Keratinocyte (primary cell): Measurements from ENCODE around the gene AGAP1. TPM values are rescaled to one million over a fixed set of nuclear protein-coding genes. Genes with fewer than 3 reads are reported as not detected.

Source experiments
- DNase-seq: peaks from one replicate; pipeline ENCODE4 v3.0.0-alpha.2; 2011; ENCODE audit warnings: low read depth, missing footprints, low spot score
- FAIRE-seq: peaks from 2 replicates; lab custom pipeline; 2011; peaks lifted over from hg19 to GRCh38; lab: Jason Lieb, UNC
- H2AFZ ChIP-seq: 2 replicates; pipeline ENCODE4 v1.6.0; 2012; ENCODE audit warnings: low read length, control low read depth, inconsistent platforms; ENCODE audit not compliant: control insufficient read depth
- H3K27ac ChIP-seq: 2 replicates; pipeline ENCODE4 v1.5.1; 2011; ENCODE audit warnings: low read length; ENCODE audit not compliant: control insufficient read depth, insufficient read depth
- H3K27me3 ChIP-seq: 3 replicates; pipeline ENCODE4 v1.6.0; 2011; ENCODE audit warnings: low read length; ENCODE audit not compliant: control insufficient read depth, insufficient read depth; ENCODE audit errors: extremely low read depth
- H3K36me3 ChIP-seq, 2 experiments: 2 replicates in 1 of 2; 3 replicates in 1 of 2; pipeline ENCODE4 v1.5.1; 2011; ENCODE audit warnings: low read length in 2 of 2, mild to moderate bottlenecking in 1 of 2; ENCODE audit not compliant: control insufficient read depth in 2 of 2, insufficient read depth in 2 of 2; ENCODE audit errors: extremely low read depth in 1 of 2
- H3K4me1 ChIP-seq: 3 replicates; pipeline ENCODE4 v1.5.1; 2011; ENCODE audit warnings: low read length; ENCODE audit not compliant: control insufficient read depth, insufficient read depth; ENCODE audit errors: extremely low read depth
- H3K4me2 ChIP-seq: 3 replicates; pipeline ENCODE4 v1.6.0; 2011; ENCODE audit warnings: low read depth, low read length; ENCODE audit not compliant: control insufficient read depth, insufficient read depth; ENCODE audit errors: extremely low read depth
- H3K4me3 ChIP-seq, 3 experiments: fragments of 200-600 bp in 1 of 3; sonication (generic) in 1 of 3; 2 replicates in 2 of 3; 3 replicates in 1 of 3; pipeline ENCODE4 v1.5.1; 2011 to 2016; ENCODE audit warnings: low read length in 3 of 3, mild to moderate bottlenecking in 3 of 3, control low read depth in 2 of 3, inconsistent platforms in 1 of 3, low read depth in 1 of 3, mixed read lengths in 1 of 3, mixed run types in 1 of 3, moderate library complexity in 1 of 3; ENCODE audit not compliant: control insufficient read depth in 2 of 3, insufficient read depth in 2 of 3; ENCODE audit errors: extremely low read depth in 1 of 3
- H3K79me2 ChIP-seq: 2 replicates; pipeline ENCODE4 v1.6.0; 2012; ENCODE audit warnings: low read length; ENCODE audit not compliant: control insufficient read depth, insufficient read depth
- H3K9ac ChIP-seq: 3 replicates; pipeline ENCODE4 v1.6.0; 2011; ENCODE audit warnings: low read length; ENCODE audit not compliant: control insufficient read depth, insufficient read depth; ENCODE audit errors: extremely low read depth
- H3K9me1 ChIP-seq: 3 replicates; pipeline ENCODE4 v1.6.0; 2011; ENCODE audit warnings: low read length; ENCODE audit not compliant: control insufficient read depth, insufficient read depth; ENCODE audit errors: extremely low read depth
- H3K9me3 ChIP-seq: 2 replicates; pipeline ENCODE4 v1.5.1; 2012; ENCODE audit warnings: low read depth, low read length; ENCODE audit not compliant: control insufficient read depth
- H4K20me1 ChIP-seq: 3 replicates; pipeline ENCODE4 v1.6.0; 2011; ENCODE audit warnings: low read length; ENCODE audit not compliant: control insufficient read depth, insufficient read depth; ENCODE audit errors: extremely low read depth
- EZH2 ChIP-seq: IDR thresholded peaks from one replicate; pipeline ENCODE4 v1.6.1; 2012; ENCODE audit warnings: inconsistent platforms, mild to moderate bottlenecking, low read length, moderate library complexity
- dilution Hi-C: fragments of 300-500 bp; cut with MboI; formaldehyde crosslinking; loops from one replicate; pipeline ENCODE4 v1.7.0; 2020; ENCODE audit warnings: low sequenced_read_pairs; ENCODE audit not compliant: extremely low pct_ligation_motif_present
- polyA plus RNA-seq, 5 experiments: library from polyadenylated mRNA; depleted of rRNA in 3 of 5; stranded (reverse) in 3 of 5; stranded (forward) in 1 of 5; unstranded in 1 of 5; fragments of >200 nt; gene quantifications; 1 replicate in 1 of 5; 2 replicates in 3 of 5; 3 replicates in 1 of 5; pipeline versions ENCODE4 v1.2.1 to v1.2.3, GENCODE V29; 2011 to 2012; ENCODE audit warnings: missing spikeins in 2 of 5, low read depth in 1 of 5, low replicate concordance in 1 of 5
- TF ChIP-seq, protein P1 (sequence below), 3 experiments: IDR thresholded peaks in 1 of 3; conservative IDR thresholded peaks in 1 of 3; optimal IDR thresholded peaks in 1 of 3; 2 replicates in 2 of 3; 3 replicates in 1 of 3; pipeline versions ENCODE3 to v1.5.1; 2011; ENCODE audit warnings: low read length in 3 of 3, mild to moderate bottlenecking in 3 of 3, moderate library complexity in 2 of 3, control low read depth in 1 of 3, inconsistent platforms in 1 of 3; ENCODE audit not compliant: insufficient read depth in 2 of 3; ENCODE audit errors: extremely low read depth in 1 of 3

AGAP1 gene
- polyA plus RNA-seq, 1 donor (not counting 4 experiments of a cell fraction or from before 2014, with no cell fraction given) = 12.6 TPM

DNA sequence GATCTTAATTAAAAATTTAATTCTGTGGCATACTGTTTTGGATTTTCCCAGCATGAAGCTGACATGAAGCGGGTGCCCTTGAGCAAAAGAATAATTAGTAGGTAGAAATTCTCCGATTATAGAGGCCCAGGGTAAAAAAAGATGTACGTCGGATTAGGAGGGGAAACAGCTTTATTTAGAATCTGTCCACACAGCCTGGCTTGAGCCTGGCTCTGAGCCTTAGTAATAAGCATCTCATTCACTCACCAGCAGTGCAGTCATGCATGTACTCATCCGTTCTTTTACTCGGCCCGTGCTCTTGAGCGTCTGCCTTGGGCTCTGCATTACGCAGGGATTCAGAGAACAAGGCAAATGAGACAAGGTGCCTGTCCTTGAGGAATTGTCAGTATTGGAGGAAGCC lies 219.3 kb downstream of the AGAP1 start:
- Histone ChIP-seq H4K20me1 (no peaks in the 10 kb centered on the region), H3K4me1 (peaks cover 14% of the 10 kb centered on the region), H3K27me3 (no peaks in the 10 kb centered on the region), H3K79me2 (peaks cover under 1% of the 10 kb centered on the region), H3K9me3 (no peaks in the 10 kb centered on the region), H3K27ac (no peak overlapping the region), H3K4me3 (no peak overlapping the region), H3K9me1 (no peaks in the 10 kb centered on the region), H2AFZ (no peak overlapping the region), H3K9ac (no peak overlapping the region), H3K36me3 (peaks cover 0 to 2% of the 10 kb centered on the region in 2 experiments), H3K4me2 (no peak overlapping the region)
- DNase-seq = no peak
- FAIRE-seq = no peak
- dilution Hi-C loops = no loop called here
- TF ChIP-seq EZH2 = no peak
- TF ChIP-seq, protein P1, sequence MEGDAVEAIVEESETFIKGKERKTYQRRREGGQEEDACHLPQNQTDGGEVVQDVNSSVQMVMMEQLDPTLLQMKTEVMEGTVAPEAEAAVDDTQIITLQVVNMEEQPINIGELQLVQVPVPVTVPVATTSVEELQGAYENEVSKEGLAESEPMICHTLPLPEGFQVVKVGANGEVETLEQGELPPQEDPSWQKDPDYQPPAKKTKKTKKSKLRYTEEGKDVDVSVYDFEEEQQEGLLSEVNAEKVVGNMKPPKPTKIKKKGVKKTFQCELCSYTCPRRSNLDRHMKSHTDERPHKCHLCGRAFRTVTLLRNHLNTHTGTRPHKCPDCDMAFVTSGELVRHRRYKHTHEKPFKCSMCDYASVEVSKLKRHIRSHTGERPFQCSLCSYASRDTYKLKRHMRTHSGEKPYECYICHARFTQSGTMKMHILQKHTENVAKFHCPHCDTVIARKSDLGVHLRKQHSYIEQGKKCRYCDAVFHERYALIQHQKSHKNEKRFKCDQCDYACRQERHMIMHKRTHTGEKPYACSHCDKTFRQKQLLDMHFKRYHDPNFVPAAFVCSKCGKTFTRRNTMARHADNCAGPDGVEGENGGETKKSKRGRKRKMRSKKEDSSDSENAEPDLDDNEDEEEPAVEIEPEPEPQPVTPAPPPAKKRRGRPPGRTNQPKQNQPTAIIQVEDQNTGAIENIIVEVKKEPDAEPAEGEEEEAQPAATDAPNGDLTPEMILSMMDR (optimal IDR thresholded peaks at IDR 0.05 in 1 of 3, IDR thresholded peaks at IDR 0.05 in 1 of 3, conservative IDR thresholded peaks at IDR 0.05 in 1 of 3; ENCODE audit: extremely low read depth in 1 of 3, insufficient read depth in 2 of 3, low read length in 3 of 3) = no peak

DNA sequence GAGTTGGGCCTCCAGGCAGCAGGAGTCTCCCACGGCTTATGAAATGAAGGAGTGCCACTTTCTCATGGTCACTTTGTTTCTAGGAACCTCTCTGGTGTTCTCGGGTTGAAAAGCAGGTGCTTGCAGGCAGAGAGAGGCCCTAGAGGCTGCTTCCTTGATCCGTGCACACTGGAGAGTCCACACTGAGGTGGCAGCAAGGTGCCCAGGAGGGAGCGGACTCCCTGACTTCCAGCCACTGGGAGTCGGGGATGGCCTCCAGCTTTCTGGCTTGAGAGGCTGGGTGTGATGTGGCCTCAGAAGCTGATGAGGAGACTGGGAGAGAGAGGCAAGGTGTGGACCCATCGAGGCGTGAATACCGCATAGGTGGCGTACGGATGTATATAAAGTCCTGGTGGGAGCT lies 221.8 kb downstream of the AGAP1 start:
- Histone ChIP-seq H3K4me2 (no peak overlapping the region), H3K9me1 (no peaks in the 10 kb centered on the region), H3K36me3 (peaks cover 1 to 2% of the 10 kb centered on the region in 2 experiments), H4K20me1 (no peaks in the 10 kb centered on the region), H3K79me2 (no peaks in the 10 kb centered on the region), H3K9me3 (no peaks in the 10 kb centered on the region), H3K4me3 (no peak overlapping the region), H3K27ac (no peak overlapping the region), H3K4me1 (no peaks in the 10 kb centered on the region), H3K27me3 (no peaks in the 10 kb centered on the region), H3K9ac (no peak overlapping the region), H2AFZ (no peak overlapping the region)
- no peak for DNase-seq
- dilution Hi-C loops = no loop called here
- no peak for TF ChIP-seq EZH2
- TF ChIP-seq, protein P1 (optimal IDR thresholded peaks at IDR 0.05 in 1 of 3, IDR thresholded peaks at IDR 0.05 in 1 of 3, conservative IDR thresholded peaks at IDR 0.05 in 1 of 3; ENCODE audit: extremely low read depth in 1 of 3, insufficient read depth in 2 of 3, low read length in 3 of 3) = no peak
- no peak for FAIRE-seq
